Tibial nerve (tissue), 4 donors: Measurements from ENCODE around the gene CCDC63. TPM values are rescaled to one million over a fixed set of nuclear protein-coding genes. Genes with fewer than 3 reads are reported as not detected.

Experiments
- DNase-seq, 2 donors: peaks; one replicate each; pipeline ENCODE4 v3.0.0-alpha.2; 2019; ENCODE audit warnings: low spot score in 2 of 2
- H3K27ac ChIP-seq, 4 donors: fragments of 200-600 bp; sonication (generic) in 3 of 4; one replicate each; pipeline ENCODE4 v1.5.1; 2017 to 2019; ENCODE audit warnings: mild to moderate bottlenecking in 1 of 4
- H3K27me3 ChIP-seq, 2 donors: fragments of 200-600 bp; sonication (generic) in 1 of 2; one replicate each; pipeline versions ENCODE4 v1.5.1 to v1.6.0; 2017 to 2019
- H3K36me3 ChIP-seq, 3 donors: fragments of 200-600 bp; sonication (generic); one replicate each; pipeline ENCODE4 v1.5.1; 2018 to 2019
- H3K4me1 ChIP-seq, 4 donors: fragments of 200-600 bp; sonication (generic) in 3 of 4; one replicate each; pipeline ENCODE4 v1.5.1; 2017 to 2019
- H3K4me3 ChIP-seq, 4 donors: fragments of 200-600 bp; sonication (generic) in 3 of 4; one replicate each; pipeline ENCODE4 v1.5.1; 2017 to 2019; ENCODE audit warnings: mild to moderate bottlenecking in 1 of 4, moderate library complexity in 1 of 4
- H3K9me3 ChIP-seq, 4 donors: fragments of 200-600 bp; sonication (generic) in 3 of 4; one replicate each; pipeline ENCODE4 v1.5.1; 2017 to 2019
- CTCF ChIP-seq, 5 experiments: fragments of 200-600 bp in 3 of 5; fragments of 450-650 bp in 2 of 5; sonication (generic) in 3 of 5; IDR thresholded peaks; one replicate each; pipeline ENCODE4 v1.5.1; 2016 to 2019; ENCODE audit warnings: antibody characterized with exemption in 5 of 5, mild to moderate bottlenecking in 3 of 5, moderate library complexity in 2 of 5
- EP300 ChIP-seq, 2 donors: sonication (generic); formaldehyde crosslinking; IDR thresholded peaks; one replicate each; pipeline ENCODE4 v1.6.1; 2017; ENCODE audit warnings: antibody characterized with exemption in 2 of 2, mild to moderate bottlenecking in 1 of 2
- POLR2A ChIP-seq, 2 donors: fragments of 450-650 bp; IDR thresholded peaks; one replicate each; pipeline ENCODE4 v1.6.1; 2017; ENCODE audit warnings: antibody characterized with exemption in 2 of 2, mild to moderate bottlenecking in 2 of 2, moderate library complexity in 2 of 2
- WGBS, 2 donors: methylation state at CpG; one replicate each; pipeline ENCODE4 v1.1.5; 2018; 5-methylcytosine and 5-hydroxymethylcytosine counted together
- total RNA-seq, 4 donors: library from RNA; depleted of rRNA; stranded (reverse); fragments of >200 nt; gene quantifications; one replicate each; pipeline ENCODE4 v1.1.0, GENCODE V29; 2016

The CCDC63 gene
- total RNA-seq, 4 donors from 2014 or later = not detected

- no peak overlapping the region for H3K4me3 ChIP-seq
- H3K36me3 ChIP-seq = no peaks in the 10 kb centered on the region
- TF ChIP-seq EP300 (IDR thresholded peaks at IDR 0.05) (no peak), CTCF (IDR thresholded peaks at IDR 0.05) (no peak), POLR2A (IDR thresholded peaks at IDR 0.05) (no peak)
- no peak for DNase-seq
- no peak overlapping the region for H3K27ac ChIP-seq
- no peaks in the 10 kb centered on the region for H3K9me3 ChIP-seq
- no peaks in the 10 kb centered on the region for H3K27me3 ChIP-seq
- no peaks in the 10 kb centered on the region for H3K4me1 ChIP-seq
- 53 to 61% methylated on average over 6 of the region's 6 CpGs for WGBS, 2 donors
These were observed 38.5 kb downstream of the CCDC63 start for GRCh38 chr12:110885152-110885840.

GRCh38 chr12:110888256-110888991 is 41.6 kb downstream of the CCDC63 start:
- DNase-seq = no peak
- H3K27me3 ChIP-seq = no peaks in the 10 kb centered on the region
- H3K27ac ChIP-seq = peak overlapping the region in 1 of 4 donors; percentile 35
- H3K9me3 ChIP-seq = no peaks in the 10 kb centered on the region
- peak overlapping the region in 2 of 4 donors; percentile 48 for H3K4me3 ChIP-seq
- H3K36me3 ChIP-seq = no peaks in the 10 kb centered on the region
- TF ChIP-seq CTCF (IDR thresholded peaks at IDR 0.05) (peak in 2 of 5 experiments; percentile 4 to 15), POLR2A (IDR thresholded peaks at IDR 0.05) (no peak)
- 35 to 37% methylated on average over 5 of the region's 5 CpGs for WGBS, 2 donors
- no peaks in the 10 kb centered on the region for H3K4me1 ChIP-seq

GRCh38 chr12:110889361-110889760 is 42.6 kb downstream of the CCDC63 start:
- Histone ChIP-seq H3K4me3 (no peak overlapping the region), H3K4me1 (no peaks in the 10 kb centered on the region), H3K9me3 (no peaks in the 10 kb centered on the region), H3K27me3 (no peaks in the 10 kb centered on the region), H3K27ac (no peak overlapping the region), H3K36me3 (no peaks in the 10 kb centered on the region)
- DNase-seq = no peak
- WGBS, 2 donors = 84 to 85% methylated on average over 12 of the region's 12 CpGs
- TF ChIP-seq EP300 (IDR thresholded peaks at IDR 0.05) (no peak), POLR2A (IDR thresholded peaks at IDR 0.05) (no peak), CTCF (IDR thresholded peaks at IDR 0.05) (no peak)

GRCh38 chr12:110893956-110894355 is 47.2 kb downstream of the CCDC63 start:
- H3K4me3 ChIP-seq = no peak overlapping the region
- WGBS, 2 donors = 87 to 88% methylated on average over 3 of the region's 3 CpGs

More at GRCh38 chr12:110893956-110894355, 47.2 kb downstream of the CCDC63 start:
- no peak for DNase-seq
- Histone ChIP-seq H3K36me3 (no peaks in the 10 kb centered on the region), H3K4me1 (no peaks in the 10 kb centered on the region), H3K27ac (no peak overlapping the region), H3K9me3 (no peaks in the 10 kb centered on the region), H3K27me3 (no peaks in the 10 kb centered on the region)
- TF ChIP-seq CTCF (IDR thresholded peaks at IDR 0.05) = no peak
- TF ChIP-seq EP300 (IDR thresholded peaks at IDR 0.05) = no peak
- no peak for TF ChIP-seq POLR2A (IDR thresholded peaks at IDR 0.05)
